Stomach (tissue), 4 donors: ENCODE results near the gene SPINK14.

ENCODE experiments used
- CTCF ChIP-seq, 7 experiments: fragments of 450-650 bp in 4 of 7; fragments of 200-600 bp in 3 of 7; sonication (generic) in 3 of 7; IDR thresholded peaks; one replicate each; pipeline ENCODE4 v1.5.1; 2016 to 2019; ENCODE audit warnings: antibody characterized with exemption in 7 of 7, control low read depth in 2 of 7, mild to moderate bottlenecking in 1 of 7
- EP300 ChIP-seq: sonication (generic); formaldehyde crosslinking; IDR thresholded peaks from one replicate; pipeline ENCODE4 v1.6.1; 2017; ENCODE audit warnings: antibody characterized with exemption
- POLR2A ChIP-seq, 4 donors: fragments of 450-650 bp; IDR thresholded peaks; one replicate each; pipeline ENCODE4 v1.6.1; 2016; ENCODE audit warnings: antibody characterized with exemption in 4 of 4, control low read depth in 2 of 4, mild to moderate bottlenecking in 1 of 4, moderate library complexity in 1 of 4

- TF ChIP-seq EP300 (no peak), CTCF (IDR thresholded peaks at IDR 0.05) (no peak), POLR2A (IDR thresholded peaks at IDR 0.05) (no peak)
Observed at GRCh38 chr5:148176480-148176879, 8.1 kb downstream of the SPINK14 start.
